T-helper 17 cell (primary cell): ENCODE data around the gene UBR3. TPM values are rescaled to one million over a fixed set of nuclear protein-coding genes. Genes with fewer than 3 reads are reported as not detected.

Source experiments
- ATAC-seq: fragments of 150-1000 bp; cut with Tn5 transposase; 2 replicates; pipeline ENCODE4 v1.10.0; 2021; ENCODE audit warnings: mild to moderate bottlenecking, moderate library complexity
- DNase-seq, 3 donors: peaks; one replicate each; pipeline versions ENCODE4 v3.0.0 to v3.0.0-alpha.2; 2020 to 2021
- H3K9me3 ChIP-seq: one replicate; pipeline ENCODE4 v1.7.0; 2013; ENCODE audit warnings: low read length, mild to moderate bottlenecking; ENCODE audit not compliant: control insufficient read depth, poor library complexity, severe bottlenecking
- H3K27ac Mint-ChIP-seq: one replicate; pipeline ENCODE4 v1.8.0; 2022; ENCODE audit warnings: mild to moderate bottlenecking, moderate library complexity, mixed read lengths
- H3K27me3 Mint-ChIP-seq: one replicate; pipeline ENCODE4 v1.8.0; 2022; ENCODE audit warnings: mixed read lengths
- H3K36me3 Mint-ChIP-seq: one replicate; pipeline ENCODE4 v1.8.0; 2022; ENCODE audit warnings: low read depth, mixed read lengths
- H3K4me1 Mint-ChIP-seq: one replicate; pipeline ENCODE4 v1.8.0; 2022; ENCODE audit warnings: mild to moderate bottlenecking, mixed read lengths
- H3K4me3 Mint-ChIP-seq: one replicate; pipeline ENCODE4 v1.8.0; 2022; ENCODE audit warnings: mild to moderate bottlenecking, moderate library complexity, mixed read lengths
- total RNA-seq, 4 donors: library from RNA in 2 of 4; stranded (reverse) in 2 of 4; gene quantifications; one replicate each; pipeline ENCODE4 v1.2.3 and lab custom pipeline; 2022 to 2026

UBR3 gene
- total RNA-seq, 2 donors from 2014 or later, result 33.6 to 34.9 TPM

DNA sequence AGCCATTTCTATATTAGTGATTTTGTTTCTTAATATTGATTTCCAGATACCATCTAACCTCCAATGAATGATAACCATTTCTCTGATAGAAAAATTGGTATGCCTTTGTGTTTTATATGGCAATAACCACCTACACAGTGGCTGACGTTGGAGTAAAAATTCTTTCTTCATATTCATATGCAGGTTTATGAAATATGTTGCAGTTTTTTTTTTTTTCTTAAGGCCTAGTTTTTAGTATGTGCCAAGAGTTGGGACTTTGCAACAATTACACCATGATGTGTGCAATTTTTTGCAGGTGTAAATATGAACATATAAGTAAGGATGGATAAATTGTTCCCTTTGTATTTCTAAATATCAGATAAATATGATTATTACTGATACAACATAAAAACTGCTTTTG is 187.5 kb downstream of the UBR3 start:
- no peak overlapping the region for H3K27ac Mint-ChIP-seq

DNA sequence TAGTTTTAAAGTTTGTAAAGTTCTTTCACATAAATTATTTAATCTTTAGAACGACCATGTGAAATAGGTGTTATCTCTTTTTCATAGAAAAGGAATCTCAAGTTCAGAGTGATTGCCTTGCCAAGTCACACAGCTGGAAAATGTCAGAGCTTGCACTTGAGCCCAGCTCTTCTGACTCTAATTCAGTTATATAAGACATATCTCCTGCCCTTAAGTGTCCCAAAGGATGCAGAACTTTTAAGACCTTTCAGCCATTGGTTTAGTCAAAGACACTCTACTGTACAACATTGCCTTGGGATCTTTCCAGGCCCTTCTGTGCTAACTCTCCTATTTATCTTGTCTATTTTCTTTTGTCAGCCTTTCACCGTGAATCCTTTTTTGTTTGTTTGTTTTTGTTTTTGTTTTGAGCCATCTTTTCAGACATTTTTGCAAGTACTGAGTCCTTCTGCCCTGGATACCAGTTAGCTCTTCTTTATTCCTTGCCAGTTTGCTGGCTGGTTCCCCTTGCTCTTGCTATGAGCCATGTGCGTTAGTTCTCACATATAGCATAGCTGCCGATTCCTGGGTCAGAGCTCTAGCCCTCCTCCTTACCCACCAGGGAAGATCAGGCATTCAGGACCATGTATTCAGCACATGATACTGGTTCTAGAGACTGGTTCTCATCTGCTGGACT is 190.7 kb downstream of the UBR3 start:
- no peak for ATAC-seq
- H3K27me3 Mint-ChIP-seq, result no peaks in the 10 kb centered on the region
- no peak overlapping the region for H3K4me3 Mint-ChIP-seq
- no peak for DNase-seq
- no peaks in the 10 kb centered on the region for H3K9me3 ChIP-seq
- peaks cover 4% of the 10 kb centered on the region for H3K4me1 Mint-ChIP-seq
- no peak overlapping the region for H3K27ac Mint-ChIP-seq
- peaks cover 6% of the 10 kb centered on the region for H3K36me3 Mint-ChIP-seq

More for the DNA sequence above, 187.5 kb downstream of the UBR3 start:
- H3K4me3 Mint-ChIP-seq, result no peak overlapping the region
- H3K36me3 Mint-ChIP-seq, result peaks cover 8% of the 10 kb centered on the region
- no peak for DNase-seq
- ATAC-seq, result no peak
- peaks cover 4% of the 10 kb centered on the region for H3K4me1 Mint-ChIP-seq
- H3K9me3 ChIP-seq, result no peaks in the 10 kb centered on the region
- H3K27me3 Mint-ChIP-seq, result no peaks in the 10 kb centered on the region

DNA sequence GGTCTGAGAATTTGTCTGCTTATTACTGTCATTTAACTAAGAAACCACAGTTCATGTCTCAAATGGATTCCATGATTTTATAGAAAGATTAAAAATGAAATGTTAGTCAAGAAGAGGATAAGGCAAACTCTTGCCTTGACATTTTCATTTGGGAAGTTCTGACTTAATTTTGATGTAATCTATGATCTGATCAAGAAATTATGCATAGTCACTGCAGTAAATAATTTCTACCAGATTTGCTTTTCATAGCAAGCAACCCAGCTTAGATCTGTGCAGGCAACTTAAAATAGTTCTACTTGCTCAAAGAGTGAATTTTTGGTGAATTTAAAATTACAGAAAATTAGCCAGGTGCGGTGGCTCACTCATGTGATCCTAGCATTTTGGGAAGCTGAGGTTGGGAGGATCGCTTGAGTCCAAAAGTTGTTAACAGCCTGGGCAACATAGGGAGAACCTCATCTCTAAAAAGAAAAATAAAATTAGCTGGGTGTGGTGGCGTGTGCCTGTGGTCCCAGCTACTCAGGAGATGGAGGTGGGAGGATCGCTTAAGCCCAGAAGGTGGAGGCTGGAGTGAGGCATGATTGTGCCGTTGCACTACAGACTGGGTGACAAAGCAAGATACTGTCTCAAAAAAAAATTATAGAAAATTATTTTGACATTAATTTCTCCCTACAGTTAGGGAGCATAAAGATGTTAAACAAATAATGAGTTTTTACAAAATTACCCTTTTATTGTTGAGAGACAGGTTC is 192.0 kb downstream of the UBR3 start:
- Mint-ChIP-seq H3K36me3 (peaks cover 8% of the 10 kb centered on the region), H3K27ac (no peak overlapping the region), H3K27me3 (no peaks in the 10 kb centered on the region), H3K4me3 (no peak overlapping the region), H3K4me1 (peaks cover 4% of the 10 kb centered on the region)
- DNase-seq, result no peak
- no peaks in the 10 kb centered on the region for H3K9me3 ChIP-seq
- no peak for ATAC-seq

DNA sequence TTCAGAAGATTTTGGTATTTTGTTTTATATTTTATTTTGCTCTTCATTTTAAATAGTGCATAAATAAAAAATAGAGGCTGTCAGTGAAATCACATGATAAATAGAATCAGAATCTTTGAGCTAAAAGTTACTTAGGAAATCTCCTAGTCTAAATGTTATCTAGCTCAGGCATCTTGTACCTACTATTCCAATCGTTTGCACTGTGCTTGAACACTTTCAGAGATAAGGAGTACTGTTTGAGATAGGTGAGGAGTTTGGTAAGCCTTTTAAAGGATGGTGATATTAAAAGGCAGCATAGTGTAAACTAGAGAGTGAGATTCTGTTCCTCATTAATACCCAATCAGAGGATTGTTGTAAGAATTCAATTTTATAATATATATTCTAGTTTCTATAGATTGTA is 193.5 kb downstream of the UBR3 start:
- H3K4me1 Mint-ChIP-seq, result peaks cover 4% of the 10 kb centered on the region
- H3K4me3 Mint-ChIP-seq, result no peak overlapping the region
- H3K27ac Mint-ChIP-seq, result no peak overlapping the region
- H3K27me3 Mint-ChIP-seq, result no peaks in the 10 kb centered on the region
- H3K9me3 ChIP-seq, result no peaks in the 10 kb centered on the region
- DNase-seq, result no peak
- ATAC-seq, result no peak
- peaks cover 8% of the 10 kb centered on the region for H3K36me3 Mint-ChIP-seq

DNA sequence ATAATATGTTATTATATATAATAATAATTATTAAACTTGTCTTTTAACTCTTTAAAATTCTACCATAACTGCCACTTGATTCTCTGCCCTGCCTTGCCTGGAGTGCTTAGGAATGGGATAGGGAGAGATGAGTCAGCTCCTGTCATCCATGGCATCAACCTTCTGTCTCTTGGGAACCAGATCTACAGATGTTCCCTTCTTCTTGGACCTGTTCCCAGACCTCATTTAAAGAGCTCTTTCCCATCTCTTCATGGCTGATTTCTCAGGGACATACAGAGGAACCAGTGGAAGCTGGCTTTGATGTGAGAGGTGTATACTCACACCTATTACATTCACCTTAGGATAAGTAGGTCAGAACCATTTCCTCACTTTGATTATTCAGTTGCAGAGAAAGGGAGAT is 195.4 kb downstream of the UBR3 start:
- H3K27ac Mint-ChIP-seq, result no peak overlapping the region
- peaks cover 4% of the 10 kb centered on the region for H3K4me1 Mint-ChIP-seq
- ATAC-seq (no peak), DNase-seq (no peak)
- no peaks in the 10 kb centered on the region for H3K9me3 ChIP-seq
- H3K4me3 Mint-ChIP-seq, result no peak overlapping the region
- H3K36me3 Mint-ChIP-seq, result peaks cover 6% of the 10 kb centered on the region
- H3K27me3 Mint-ChIP-seq, result no peaks in the 10 kb centered on the region

DNA sequence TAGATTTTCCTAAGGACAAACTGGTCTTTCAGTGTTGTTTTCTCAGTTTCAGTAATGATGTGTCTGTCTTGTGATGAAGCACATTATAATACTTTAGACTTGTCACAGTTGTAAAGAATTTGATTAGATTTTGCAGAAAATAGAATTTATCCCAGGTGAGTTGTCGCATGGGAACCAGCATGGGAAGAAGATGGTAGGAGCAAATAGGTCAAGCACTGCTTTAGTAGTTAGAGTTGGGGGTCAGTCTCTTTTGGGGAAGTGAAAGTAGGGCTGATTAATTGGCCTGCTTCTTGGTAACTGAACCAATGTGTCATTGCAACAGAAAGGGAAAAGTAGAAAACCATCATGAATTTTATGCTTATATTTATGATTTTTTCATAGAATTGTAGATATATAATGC is 197.5 kb downstream of the UBR3 start:
- ATAC-seq, result no peak
- Mint-ChIP-seq H3K36me3 (peaks cover 4% of the 10 kb centered on the region), H3K27me3 (no peaks in the 10 kb centered on the region), H3K4me3 (no peak overlapping the region), H3K27ac (no peak overlapping the region), H3K4me1 (no peaks in the 10 kb centered on the region)
- no peaks in the 10 kb centered on the region for H3K9me3 ChIP-seq
- DNase-seq, result no peak

DNA sequence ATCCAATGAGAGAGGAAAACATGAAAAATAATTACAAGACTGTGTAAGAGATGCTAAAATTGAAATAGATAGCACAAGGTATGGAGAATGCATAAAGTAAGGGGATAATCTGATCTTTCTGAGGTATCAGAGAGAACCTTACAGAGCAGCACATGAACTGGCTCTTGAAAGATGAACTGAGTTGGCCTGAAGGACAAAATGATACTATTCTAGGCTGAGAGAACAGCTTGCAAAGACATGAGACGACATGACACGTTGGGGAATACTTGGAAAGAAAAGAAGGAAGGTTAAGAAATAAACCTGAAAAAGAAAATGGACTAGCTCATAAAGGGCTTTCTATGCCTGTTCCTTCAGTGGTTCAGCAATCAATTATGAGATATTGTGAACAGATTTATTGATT is 198.0 kb downstream of the UBR3 start:
- Mint-ChIP-seq H3K27ac (no peak overlapping the region), H3K36me3 (peaks cover 7% of the 10 kb centered on the region), H3K4me3 (no peak overlapping the region), H3K4me1 (no peaks in the 10 kb centered on the region), H3K27me3 (no peaks in the 10 kb centered on the region)
- ATAC-seq (no peak), DNase-seq (no peak)
- H3K9me3 ChIP-seq, result no peaks in the 10 kb centered on the region

DNA sequence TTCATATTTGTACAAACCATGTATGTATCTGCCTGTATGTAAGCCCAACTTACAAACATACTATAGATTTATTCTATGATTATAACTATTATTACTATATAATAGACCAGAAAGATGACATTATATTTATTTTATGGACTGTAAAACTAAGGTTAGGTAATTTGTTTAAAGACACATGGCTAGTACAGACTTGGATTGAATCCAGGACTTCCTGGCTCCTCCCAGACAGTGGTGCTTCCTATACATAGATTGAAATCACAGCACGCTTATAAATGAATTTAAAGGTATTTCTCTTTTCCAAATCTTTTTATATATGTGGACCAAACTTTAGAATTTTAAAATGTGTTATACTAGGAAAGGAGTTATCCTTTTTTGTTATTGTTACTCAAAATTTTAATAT is 199.1 kb downstream of the UBR3 start:
- no peak overlapping the region for H3K27ac Mint-ChIP-seq
- no peak for ATAC-seq

DNA sequence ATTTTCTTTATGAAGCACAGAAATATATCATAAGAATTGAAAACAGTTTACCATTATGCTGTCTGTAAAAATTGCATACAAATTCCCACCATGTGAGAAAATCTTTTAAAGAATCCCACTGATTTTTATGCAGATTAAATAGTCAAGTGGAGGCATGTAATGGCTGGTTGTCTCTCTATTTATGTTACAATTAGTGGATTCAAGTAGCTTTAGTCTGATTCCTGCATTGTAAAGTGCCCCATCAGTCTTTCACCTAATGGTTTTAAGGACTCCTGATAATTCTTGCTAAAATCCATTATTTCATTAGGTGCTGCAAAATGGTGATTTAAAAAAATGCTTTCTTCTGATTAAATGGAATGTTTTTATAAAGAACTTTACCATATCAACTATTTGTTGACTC is 202.3 kb downstream of the UBR3 start:
- peaks cover 10% of the 10 kb centered on the region for H3K36me3 Mint-ChIP-seq
- no peak overlapping the region for H3K4me3 Mint-ChIP-seq
- DNase-seq (no peak), ATAC-seq (no peak)
- H3K4me1 Mint-ChIP-seq, result no peaks in the 10 kb centered on the region
- H3K27me3 Mint-ChIP-seq, result no peaks in the 10 kb centered on the region
- no peak overlapping the region for H3K27ac Mint-ChIP-seq
- no peaks in the 10 kb centered on the region for H3K9me3 ChIP-seq

More for the DNA sequence above, 199.1 kb downstream of the UBR3 start:
- H3K27me3 Mint-ChIP-seq, result no peaks in the 10 kb centered on the region
- DNase-seq, result no peak
- peaks cover 7% of the 10 kb centered on the region for H3K36me3 Mint-ChIP-seq
- no peaks in the 10 kb centered on the region for H3K9me3 ChIP-seq
- H3K4me3 Mint-ChIP-seq, result no peak overlapping the region
- H3K4me1 Mint-ChIP-seq, result no peaks in the 10 kb centered on the region

DNA sequence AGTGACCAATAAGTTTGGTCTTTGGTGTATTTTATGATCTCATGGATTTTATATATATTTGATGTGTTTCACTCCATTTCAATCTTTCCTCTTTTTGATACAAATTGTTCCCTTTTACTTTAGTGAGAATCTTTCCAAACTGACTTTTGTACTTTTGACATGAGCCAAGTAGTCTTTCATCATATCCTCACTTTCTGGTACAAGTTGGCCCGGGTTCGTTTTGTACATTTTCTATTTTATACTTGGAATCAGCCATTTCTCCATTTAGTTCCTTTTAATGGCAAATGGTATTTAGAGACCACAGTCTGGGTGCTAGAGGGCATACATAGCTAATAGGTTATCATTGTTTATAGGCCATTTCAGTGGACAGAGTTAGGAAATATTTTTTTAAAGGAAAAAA is 202.8 kb downstream of the UBR3 start:
- no peak overlapping the region for H3K4me3 Mint-ChIP-seq
- H3K9me3 ChIP-seq, result no peaks in the 10 kb centered on the region

DNA sequence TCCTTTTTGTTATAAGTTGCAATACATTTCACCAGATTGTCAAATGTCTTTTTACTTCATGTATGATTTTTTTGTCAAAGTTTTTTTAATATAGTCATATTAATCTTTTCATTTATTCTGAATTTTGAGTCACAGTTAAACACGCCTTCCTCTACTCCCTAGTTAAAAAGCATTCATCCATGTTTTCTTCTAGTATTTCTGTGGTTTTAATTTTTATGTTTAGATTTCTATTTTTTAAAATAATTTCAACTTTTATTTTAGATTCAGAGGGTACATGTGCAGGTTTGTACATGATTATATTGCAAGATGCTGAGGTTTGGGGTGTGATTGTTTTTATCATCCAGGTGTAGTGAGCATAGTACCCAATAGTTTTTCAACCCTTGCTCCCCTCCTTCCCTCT is 204.0 kb downstream of the UBR3 start:
- ATAC-seq (no peak), DNase-seq (no peak)
- Mint-ChIP-seq H3K27me3 (no peaks in the 10 kb centered on the region), H3K4me1 (no peaks in the 10 kb centered on the region), H3K27ac (no peak overlapping the region), H3K4me3 (no peak overlapping the region), H3K36me3 (peaks cover 10% of the 10 kb centered on the region)
- no peaks in the 10 kb centered on the region for H3K9me3 ChIP-seq

More for the DNA sequence above, 202.8 kb downstream of the UBR3 start:
- no peaks in the 10 kb centered on the region for H3K4me1 Mint-ChIP-seq
- H3K27me3 Mint-ChIP-seq, result no peaks in the 10 kb centered on the region
- H3K36me3 Mint-ChIP-seq, result peaks cover 10% of the 10 kb centered on the region
- ATAC-seq (no peak), DNase-seq (no peak)
- no peak overlapping the region for H3K27ac Mint-ChIP-seq

DNA sequence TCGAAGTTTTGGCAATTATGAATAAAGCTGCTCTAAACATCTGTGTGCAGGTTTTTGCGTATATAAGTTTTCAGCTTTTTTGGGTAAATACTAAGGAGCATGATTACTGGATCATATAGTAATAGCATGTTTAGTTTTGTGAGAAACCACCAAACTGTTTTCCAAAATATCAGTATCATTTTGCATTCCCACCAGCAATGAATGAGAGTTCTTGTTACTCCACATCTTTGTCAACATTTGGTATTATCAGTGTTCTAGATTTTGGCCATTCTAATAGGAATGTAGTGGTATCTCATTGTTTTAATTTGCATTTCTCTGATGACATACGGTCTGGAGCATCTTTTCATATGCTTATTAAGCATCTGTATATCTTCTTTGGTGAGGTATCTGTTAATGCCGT is 207.3 kb downstream of the UBR3 start:
- H3K36me3 Mint-ChIP-seq, result peaks cover 16% of the 10 kb centered on the region
- DNase-seq (no peak), ATAC-seq (no peak)
- no peak overlapping the region for H3K27ac Mint-ChIP-seq
- no peaks in the 10 kb centered on the region for H3K4me1 Mint-ChIP-seq
- H3K4me3 Mint-ChIP-seq, result no peak overlapping the region
- no peaks in the 10 kb centered on the region for H3K27me3 Mint-ChIP-seq
- H3K9me3 ChIP-seq, result no peaks in the 10 kb centered on the region

DNA sequence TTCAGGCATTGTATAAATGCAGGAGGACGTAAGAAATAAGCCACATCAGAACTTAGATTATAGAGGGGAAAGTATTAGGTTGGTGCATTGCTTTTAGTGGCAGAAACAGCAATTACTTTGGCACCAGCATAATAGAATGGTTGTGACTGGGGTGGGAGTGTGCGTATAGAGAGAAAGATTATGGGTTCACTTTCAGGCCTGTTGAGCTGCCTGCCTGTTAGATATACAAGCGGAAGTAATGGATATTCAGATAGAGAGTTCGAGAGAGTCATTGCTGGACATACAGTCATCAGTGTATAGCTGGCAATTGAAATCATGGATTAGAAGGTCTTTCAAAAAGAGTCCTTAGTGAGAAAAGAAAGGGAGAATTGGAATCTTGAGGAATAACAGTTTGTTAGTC is 211.5 kb downstream of the UBR3 start:
- Mint-ChIP-seq H3K36me3 (peaks cover 10% of the 10 kb centered on the region), H3K4me3 (peak overlapping the region; percentile 2), H3K27ac (no peak overlapping the region), H3K27me3 (no peaks in the 10 kb centered on the region), H3K4me1 (no peaks in the 10 kb centered on the region)
- ATAC-seq, result no peak
- no peak for DNase-seq
- no peaks in the 10 kb centered on the region for H3K9me3 ChIP-seq
